Measurements from ENCODE around the gene LDLRAD3. TPM values are rescaled to one million over a fixed set of nuclear protein-coding genes. Genes with fewer than 3 reads are reported as not detected.

Gene LDLRAD3
- total RNA-seq, 2 experiments from 2014 or later: 0.46 to 0.47 TPM

DNA sequence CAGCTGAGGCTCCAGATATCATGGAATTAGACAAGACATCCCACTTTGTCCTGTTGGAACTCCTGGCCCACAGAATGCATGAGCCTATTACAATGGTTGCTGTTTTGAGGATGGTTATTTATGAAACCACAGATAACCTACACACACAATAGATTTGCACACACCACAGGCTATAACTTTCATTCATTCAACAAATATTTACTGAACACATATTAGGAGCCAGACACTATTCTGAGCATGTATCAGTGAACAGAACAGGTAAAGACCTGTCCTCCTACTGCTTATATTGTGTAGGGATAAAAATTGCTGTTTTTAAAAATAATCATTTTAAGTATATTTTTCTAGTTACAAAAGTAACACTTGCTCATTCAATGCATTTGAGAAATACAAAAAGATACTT lies 13.4 kb upstream of the LDLRAD3 start:
- ChIA-PET CTCF (no interaction called here), POLR2A (no interaction called here)
- DNase-seq (no peak), ATAC-seq (no peak)
- Mint-ChIP-seq H3K4me3 (no peak overlapping the region), H3K9me3 (ENCODE audit: low read depth) (no peaks in the 10 kb centered on the region), H3K36me3 (ENCODE audit: low read depth) (no peaks in the 10 kb centered on the region), H3K27ac (no peak overlapping the region), H3K27me3 (peaks cover 19% of the 10 kb centered on the region), H3K4me1 (no peaks in the 10 kb centered on the region)
- intact Hi-C loops (cut with DNase I, micrococcal nuclease): no loop called here

GRCh38 chr11:35932121-35932520 lies 11.7 kb upstream of the LDLRAD3 start:
- ChIA-PET POLR2A (no interaction called here), CTCF (no interaction called here)
- Mint-ChIP-seq H3K4me3 (no peak overlapping the region), H3K9me3 (ENCODE audit: low read depth) (no peaks in the 10 kb centered on the region), H3K27ac (no peak overlapping the region), H3K36me3 (ENCODE audit: low read depth) (no peaks in the 10 kb centered on the region), H3K27me3 (peaks cover 20% of the 10 kb centered on the region), H3K4me1 (no peaks in the 10 kb centered on the region)
- intact Hi-C loops (cut with DNase I, micrococcal nuclease): no loop called here
- DNase-seq (no peak), ATAC-seq (no peak)

GRCh38 chr11:35932681-35933319 lies 11.1 kb upstream of the LDLRAD3 start:
- DNase-seq: no peak
- no peak overlapping the region for H3K4me3 Mint-ChIP-seq
- H3K4me1 Mint-ChIP-seq: no peaks in the 10 kb centered on the region
- peaks cover 21% of the 10 kb centered on the region for H3K27me3 Mint-ChIP-seq
- POLR2A ChIA-PET: no interaction called here
- H3K9me3 Mint-ChIP-seq (ENCODE audit: low read depth): no peaks in the 10 kb centered on the region
- CTCF ChIA-PET: no interaction called here
- intact Hi-C loops (cut with DNase I, micrococcal nuclease): no loop called here
- H3K36me3 Mint-ChIP-seq (ENCODE audit: low read depth): no peaks in the 10 kb centered on the region
- peak; percentile 30 for ATAC-seq
- no peak overlapping the region for H3K27ac Mint-ChIP-seq

GRCh38 chr11:35933320-35933871 lies 10.5 kb upstream of the LDLRAD3 start:
- DNase-seq: no peak
- ChIA-PET POLR2A (no interaction called here), CTCF (interaction anchor here (0.7 kb wide), 1 partner anchor 539 kb away, joined by 3 read pairs; no protein-coding TSS in a partner anchor)
- intact Hi-C loops (cut with DNase I, micrococcal nuclease): no loop called here
- H3K27ac Mint-ChIP-seq: no peak overlapping the region
- no peak overlapping the region for H3K4me3 Mint-ChIP-seq
- no peaks in the 10 kb centered on the region for H3K9me3 Mint-ChIP-seq (ENCODE audit: low read depth)
- no peak for ATAC-seq
- H3K4me1 Mint-ChIP-seq: no peaks in the 10 kb centered on the region
- no peaks in the 10 kb centered on the region for H3K36me3 Mint-ChIP-seq (ENCODE audit: low read depth)
- peaks cover 22% of the 10 kb centered on the region for H3K27me3 Mint-ChIP-seq

DNA sequence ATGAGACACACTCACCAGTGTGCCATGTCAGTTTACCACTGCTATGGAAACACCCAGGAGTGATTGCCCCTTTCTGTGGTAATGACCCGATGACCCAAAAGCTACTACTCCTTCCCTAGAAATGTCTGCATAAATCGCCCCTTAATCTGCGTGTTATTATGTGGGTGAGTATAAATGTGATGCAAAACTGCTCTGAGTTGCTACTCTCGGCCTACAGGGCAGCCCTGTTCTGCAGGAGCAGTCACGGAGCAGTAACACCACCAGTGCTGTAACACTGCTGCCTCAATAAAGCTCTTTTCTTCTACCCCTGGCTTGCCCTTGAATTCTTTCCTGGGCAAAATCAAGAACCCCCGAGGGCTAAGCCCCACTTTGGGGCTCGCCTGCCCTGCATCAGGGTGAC lies 9.6 kb upstream of the LDLRAD3 start:
- ChIA-PET POLR2A (no interaction called here), CTCF (interaction anchor here (0.7 kb wide), 1 partner anchor 540 kb away, joined by 3 read pairs; no protein-coding TSS in a partner anchor)
- intact Hi-C loops (cut with DNase I, micrococcal nuclease): no loop called here
- no peak for ATAC-seq
- H3K4me1 Mint-ChIP-seq: no peaks in the 10 kb centered on the region
- no peak for DNase-seq
- no peaks in the 10 kb centered on the region for H3K36me3 Mint-ChIP-seq (ENCODE audit: low read depth)
- no peak overlapping the region for H3K27ac Mint-ChIP-seq
- H3K4me3 Mint-ChIP-seq: no peak overlapping the region
- H3K27me3 Mint-ChIP-seq: peaks cover 25% of the 10 kb centered on the region
- no peaks in the 10 kb centered on the region for H3K9me3 Mint-ChIP-seq (ENCODE audit: low read depth)

DNA sequence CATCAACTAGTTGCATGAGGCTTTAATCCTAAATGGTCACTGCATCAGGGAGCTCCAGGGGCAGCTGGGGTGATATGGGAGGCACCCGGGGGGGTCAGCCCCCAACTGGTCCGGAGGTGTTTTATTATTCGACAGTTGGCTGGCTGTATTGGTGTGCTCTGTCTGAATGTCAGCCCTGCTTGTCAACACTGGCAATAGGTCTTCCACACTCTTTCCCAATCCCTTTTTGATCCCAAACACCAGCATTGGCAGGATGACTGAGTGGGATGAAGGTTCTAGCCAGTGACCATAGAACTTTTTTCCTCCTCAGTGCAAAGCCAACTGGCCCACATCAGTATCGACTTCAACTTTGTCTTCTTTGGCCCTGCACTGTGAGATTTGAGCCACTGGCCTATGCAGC lies 8.9 kb upstream of the LDLRAD3 start:
- intact Hi-C loops (cut with DNase I, micrococcal nuclease): no loop called here
- no peak for ATAC-seq
- no peak for DNase-seq
- Mint-ChIP-seq H3K4me3 (no peak overlapping the region), H3K36me3 (ENCODE audit: low read depth) (no peaks in the 10 kb centered on the region), H3K4me1 (no peaks in the 10 kb centered on the region), H3K9me3 (ENCODE audit: low read depth) (no peaks in the 10 kb centered on the region), H3K27ac (no peak overlapping the region), H3K27me3 (peaks cover 26% of the 10 kb centered on the region)
- POLR2A ChIA-PET: no interaction called here
- CTCF ChIA-PET: interaction anchor here (0.7 kb wide), 1 partner anchor 100 kb away, joined by 4 read pairs; no protein-coding TSS in a partner anchor

GRCh38 chr11:35935390-35935789 lies 8.5 kb upstream of the LDLRAD3 start:
- ChIA-PET CTCF (interaction anchor here (0.7 kb wide), 1 partner anchor 101 kb away, joined by 4 read pairs; no protein-coding TSS in a partner anchor), POLR2A (no interaction called here)
- intact Hi-C loops (cut with DNase I, micrococcal nuclease): no loop called here
- H3K27ac Mint-ChIP-seq: no peak overlapping the region
- DNase-seq (no peak), ATAC-seq (no peak)
- H3K4me3 Mint-ChIP-seq: no peak overlapping the region
- no peaks in the 10 kb centered on the region for H3K4me1 Mint-ChIP-seq
- H3K9me3 Mint-ChIP-seq (ENCODE audit: low read depth): no peaks in the 10 kb centered on the region
- H3K27me3 Mint-ChIP-seq: peaks cover 27% of the 10 kb centered on the region
- H3K36me3 Mint-ChIP-seq (ENCODE audit: low read depth): no peaks in the 10 kb centered on the region

DNA sequence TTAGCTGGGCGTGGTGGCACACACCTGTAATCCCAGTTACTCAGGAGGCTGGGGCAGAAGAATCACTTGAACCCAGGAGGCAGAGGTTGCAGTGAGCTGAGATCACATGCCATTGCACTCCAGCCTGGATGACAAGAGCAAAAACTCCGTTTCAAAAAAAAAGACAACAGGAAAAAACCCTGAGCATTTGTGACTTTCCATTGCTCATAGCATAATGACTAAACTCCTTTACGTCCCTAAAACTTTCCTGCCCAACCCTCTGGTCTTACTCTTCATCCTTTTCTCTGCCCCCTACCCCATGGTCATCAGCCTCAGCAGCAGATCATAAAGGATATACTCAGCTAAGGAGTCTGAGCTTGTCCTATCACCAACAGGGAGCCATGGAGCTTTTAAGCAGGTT lies 6.8 kb upstream of the LDLRAD3 start:
- ChIA-PET CTCF (interaction anchor here (0.6 to 1.4 kb wide), 3 partner anchors 36 to 322 kb away, joined by 3 read pairs; no protein-coding TSS in a partner anchor), POLR2A (no interaction called here)
- Mint-ChIP-seq H3K27ac (no peak overlapping the region), H3K36me3 (ENCODE audit: low read depth) (no peaks in the 10 kb centered on the region), H3K9me3 (ENCODE audit: low read depth) (no peaks in the 10 kb centered on the region), H3K27me3 (peaks cover 31% of the 10 kb centered on the region), H3K4me3 (no peak overlapping the region), H3K4me1 (no peaks in the 10 kb centered on the region)
- DNase-seq (no peak), ATAC-seq (no peak)
- intact Hi-C loops (cut with DNase I, micrococcal nuclease): no loop called here

DNA sequence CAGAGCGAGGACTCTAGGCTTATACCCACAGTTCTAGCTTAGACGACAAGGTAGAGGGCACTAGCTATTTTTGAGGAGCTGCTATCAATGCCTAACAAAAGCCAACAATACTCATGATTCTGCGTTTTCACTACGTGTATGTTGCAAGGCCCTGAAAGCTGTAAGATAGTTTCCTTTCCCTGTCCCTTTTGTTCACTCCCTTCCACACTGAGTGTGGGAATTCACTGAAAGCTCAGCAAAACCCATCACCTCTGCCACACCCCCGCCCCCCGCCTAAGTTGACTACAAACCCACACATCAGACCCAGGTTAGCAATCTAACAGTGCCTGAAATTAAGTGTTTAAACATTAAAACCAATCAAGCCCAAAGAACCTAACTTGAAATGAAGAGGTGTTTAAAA lies 6.2 kb upstream of the LDLRAD3 start:
- CTCF ChIA-PET: interaction anchor here (0.7 to 1.4 kb wide), 2 partner anchors 37 to 512 kb away, joined by 3 to 4 read pairs; no protein-coding TSS in a partner anchor
- Mint-ChIP-seq H3K4me3 (no peak overlapping the region), H3K27ac (no peak overlapping the region), H3K36me3 (ENCODE audit: low read depth) (no peaks in the 10 kb centered on the region), H3K9me3 (ENCODE audit: low read depth) (no peaks in the 10 kb centered on the region), H3K27me3 (peaks cover 34% of the 10 kb centered on the region), H3K4me1 (no peaks in the 10 kb centered on the region)
- POLR2A ChIA-PET: no interaction called here
- no peak for ATAC-seq
- no peak for DNase-seq
- intact Hi-C loops (cut with DNase I, micrococcal nuclease): no loop called here

DNA sequence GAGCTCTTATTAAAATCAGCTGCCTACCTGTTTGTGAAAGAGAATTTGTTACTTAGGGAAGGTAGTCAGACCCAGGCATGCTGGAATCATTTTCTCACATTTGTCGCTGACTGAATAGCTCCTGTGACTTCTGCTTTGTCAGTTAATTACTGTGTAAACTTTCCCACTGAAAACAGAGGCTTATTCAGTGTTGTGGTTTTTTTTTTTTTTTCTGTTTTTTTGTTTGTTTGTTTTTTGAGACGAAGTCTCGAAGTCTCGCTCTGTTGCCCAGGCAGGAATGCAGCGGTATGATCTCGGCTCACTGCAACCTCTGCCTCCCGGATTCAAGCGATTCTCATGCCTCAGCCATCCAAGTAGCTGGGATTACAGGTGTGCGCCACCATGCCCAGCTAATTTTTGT lies 5.6 kb upstream of the LDLRAD3 start:
- no peak for DNase-seq
- Mint-ChIP-seq H3K4me3 (no peak overlapping the region), H3K27me3 (peaks cover 38% of the 10 kb centered on the region), H3K4me1 (no peaks in the 10 kb centered on the region), H3K9me3 (ENCODE audit: low read depth) (no peaks in the 10 kb centered on the region), H3K27ac (no peak overlapping the region), H3K36me3 (ENCODE audit: low read depth) (no peaks in the 10 kb centered on the region)
- ATAC-seq: no peak
- intact Hi-C loops (cut with DNase I, micrococcal nuclease): no loop called here
- CTCF ChIA-PET: interaction anchor here (0.7 kb wide), 1 partner anchor 512 kb away, joined by 4 read pairs; no protein-coding TSS in a partner anchor
- POLR2A ChIA-PET: no interaction called here

GRCh38 chr11:35943309-35943708 lies 553 bp upstream of the LDLRAD3 start:
- no peak for ATAC-seq
- Mint-ChIP-seq H3K27ac (no peak overlapping the region), H3K27me3 (peaks cover 45% of the 10 kb centered on the region), H3K36me3 (ENCODE audit: low read depth) (no peaks in the 10 kb centered on the region), H3K9me3 (ENCODE audit: low read depth) (no peaks in the 10 kb centered on the region), H3K4me3 (peak overlapping the region; percentile 66), H3K4me1 (peaks cover 3% of the 10 kb centered on the region)
- CTCF ChIA-PET: no interaction called here
- DNase-seq: no peak
- POLR2A ChIA-PET: no interaction called here
- intact Hi-C loops (cut with DNase I, micrococcal nuclease): loop anchor here in 1 of 2 experiments (5.0 to 10.0 kb wide), 2 partner anchors 321 to 326 kb away; partner anchors contain the start of gene FJX1

DNA sequence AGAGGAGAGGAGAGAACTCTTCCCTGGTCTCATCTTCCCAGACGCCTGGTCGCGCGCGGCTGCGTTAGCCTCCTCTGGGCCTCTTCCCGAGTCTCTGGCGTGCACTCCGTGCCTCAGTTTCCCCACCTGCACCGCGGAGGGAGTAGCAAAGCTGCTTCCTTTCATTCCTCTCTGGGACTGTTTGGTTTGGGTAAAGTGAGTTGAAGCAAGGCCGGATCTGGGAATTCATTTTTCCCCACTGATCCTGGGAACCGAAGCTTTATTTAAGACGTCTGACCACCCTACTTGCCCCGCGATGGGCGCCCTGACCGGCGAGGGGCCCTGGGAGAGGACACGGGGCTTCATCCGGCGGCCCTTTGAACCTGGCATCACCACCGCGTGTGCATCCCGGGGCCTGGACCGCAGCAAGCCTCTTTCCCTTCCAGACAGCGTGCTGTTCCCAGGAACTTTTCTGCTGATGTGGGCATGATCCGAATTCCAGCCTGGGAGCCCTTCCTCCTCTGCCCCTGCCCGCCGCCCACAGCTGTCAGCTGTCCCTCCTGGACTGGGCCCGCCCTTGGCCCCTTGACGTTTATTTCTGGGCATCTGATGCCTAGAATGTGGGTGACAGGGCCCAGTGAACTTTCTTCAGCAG lies 758 bp downstream of the LDLRAD3 start:
- H3K36me3 Mint-ChIP-seq (ENCODE audit: low read depth): no peaks in the 10 kb centered on the region
- CTCF ChIA-PET: interaction anchor here (0.6 to 1.1 kb wide), 2 partner anchors 100 to 1029 kb away, joined by 3 to 4 read pairs; partner anchors contain the start of genes APIP and PDHX
- no peak for DNase-seq
- H3K4me1 Mint-ChIP-seq: peaks cover 3% of the 10 kb centered on the region
- H3K27me3 Mint-ChIP-seq: peaks cover 46% of the 10 kb centered on the region
- intact Hi-C loops (cut with DNase I, micrococcal nuclease): loop anchor here in 1 of 2 experiments (5.0 to 10.0 kb wide), 2 partner anchors 320 to 327 kb away; partner anchors contain the start of gene FJX1
- no peak for ATAC-seq
- no peak overlapping the region for H3K27ac Mint-ChIP-seq
- no peaks in the 10 kb centered on the region for H3K9me3 Mint-ChIP-seq (ENCODE audit: low read depth)
- H3K4me3 Mint-ChIP-seq: peak overlapping the region; percentile 68
- POLR2A ChIA-PET: no interaction called here
